DMS153 treated with DMSO at 0.1 percent for 48 hours (cell line): Measurements from ENCODE around the gene CDSN.

Experiments used
- DNase-seq: peaks from one replicate; lab custom pipeline; 2025; ENCODE audit not compliant: unreplicated experiment; lab: John Stamatoyannopoulos, UW

Gene CDSN

GRCh38 chr6:31116661-31117385 is 3.4 kb downstream of the CDSN start:
- no peak for DNase-seq

- no peak for DNase-seq
These were observed 4.2 kb downstream of the CDSN start for GRCh38 chr6:31115941-31116560.

GRCh38 chr6:31114970-31115849 is 5.0 kb downstream of the CDSN start:
- DNase-seq: no peak

- DNase-seq: no peak
These were observed 5.7 kb downstream of the CDSN start, which contains the start of gene PSORS1C1 for GRCh38 chr6:31114541-31114878. Gene PSORS1C1, plus strand, starts transcription at chr6:31114800. Its CDS starts 14,833 bp downstream, at chr6:31129633.

GRCh38 chr6:31113861-31114540 is 6.2 kb downstream of the CDSN start:
- DNase-seq: no peak

- DNase-seq: no peak
These were observed 7.8 kb downstream of the CDSN start, which contains the start of gene C6orf15 for GRCh38 chr6:31112478-31112877. Gene C6orf15, minus strand, starts transcription at chr6:31112575. Its CDS starts 20 bp downstream, at chr6:31112555.

- DNase-seq: no peak
These were observed 8.5 kb downstream of the CDSN start for GRCh38 chr6:31111712-31112111.

- DNase-seq: no peak
These were observed 9.2 kb downstream of the CDSN start for GRCh38 chr6:31110825-31111582.

GRCh38 chr6:31107052-31107451 is 13.2 kb downstream of the CDSN start:
- no peak for DNase-seq

- DNase-seq: no peak
These were observed 17.1 kb downstream of the CDSN start for GRCh38 chr6:31103136-31103535.

- DNase-seq: no peak
These were observed 21.8 kb downstream of the CDSN start for GRCh38 chr6:31098449-31098938.

GRCh38 chr6:31096656-31097055 is 23.6 kb downstream of the CDSN start:
- no peak for DNase-seq

- no peak for DNase-seq
These were observed 24.0 kb downstream of the CDSN start for GRCh38 chr6:31096215-31096614.

- DNase-seq: peak; percentile 39
These were observed 25.8 kb downstream of the CDSN start for GRCh38 chr6:31094389-31094881.

- DNase-seq: no peak
These were observed 27.3 kb downstream of the CDSN start for GRCh38 chr6:31092769-31093505.

- DNase-seq: no peak
These were observed 28.0 kb downstream of the CDSN start for GRCh38 chr6:31092238-31092637.

GRCh38 chr6:31091680-31092079 is 28.6 kb downstream of the CDSN start:
- no peak for DNase-seq

GRCh38 chr6:31090973-31091364 is 29.3 kb downstream of the CDSN start:
- DNase-seq: no peak

GRCh38 chr6:31090275-31090972 is 29.8 kb downstream of the CDSN start:
- no peak for DNase-seq
